H1 (cell line): ENCODE results near the gene U2AF1L4. TPM values are rescaled to one million over a fixed set of nuclear protein-coding genes. Genes with fewer than 3 reads are reported as not detected.

Source experiments
- CTCF ChIA-PET: fragments of 300-600 bp; sonication (Branson Sonifier 250); formaldehyde crosslinking; loops from one replicate; lab custom pipeline; 2021; ENCODE audit not compliant: partially characterized antibody; lab: Charles Lee
- POLR2A ChIA-PET: fragments of 300-600 bp; sonication (Branson Sonifier 250); formaldehyde crosslinking; loops from one replicate; lab custom pipeline; 2021; ENCODE audit warnings: inconsistent platforms; ENCODE audit not compliant: partially characterized antibody; lab: Charles Lee
- DNase-seq, 2 experiments: peaks; one replicate each; pipeline versions ENCODE4 v3.0.0 to v3.0.0-alpha.2; 2010 to 2022; ENCODE audit warnings: low spot score in 2 of 2, low read depth in 1 of 2, mixed read lengths in 1 of 2
- FAIRE-seq: peaks from 2 replicates; lab custom pipeline; 2011; peaks lifted over from hg19 to GRCh38; lab: Jason Lieb, UNC
- H2AFZ ChIP-seq: 2 replicates; pipeline ENCODE4 v1.8.1; 2012; ENCODE audit warnings: low read length, inconsistent platforms
- H2AK5ac ChIP-seq: 2 replicates; pipeline ENCODE4 v1.6.1; 2013; ENCODE audit warnings: low read depth, low read length
- H2BK120ac ChIP-seq: replicated peaks from 2 replicates; pipeline ENCODE3; 2013; ENCODE audit warnings: low read depth, low read length, inconsistent platforms
- H2BK12ac ChIP-seq: 2 replicates; pipeline ENCODE4 v1.6.1; 2013; ENCODE audit warnings: low read depth, low read length
- H2BK15ac ChIP-seq: 2 replicates; pipeline ENCODE4 v1.6.1; 2013; ENCODE audit warnings: low read length
- H2BK20ac ChIP-seq: 2 replicates; pipeline ENCODE4 v1.6.1; 2013; ENCODE audit warnings: low read length
- H2BK5ac ChIP-seq: 2 replicates; pipeline ENCODE4 v1.6.1; 2013; ENCODE audit warnings: low read depth, low read length
- H3K14ac ChIP-seq: 2 replicates; pipeline ENCODE4 v1.6.1; 2013; ENCODE audit warnings: inconsistent platforms; ENCODE audit not compliant: insufficient read length
- H3K18ac ChIP-seq: 2 replicates; pipeline ENCODE4 v1.6.1; 2013; ENCODE audit warnings: low read length; ENCODE audit errors: extremely low read depth
- H3K23ac ChIP-seq: 2 replicates; pipeline ENCODE4 v1.6.1; 2013; ENCODE audit warnings: inconsistent platforms; ENCODE audit not compliant: insufficient read length
- H3K23me2 ChIP-seq: 2 replicates; pipeline ENCODE4 v1.6.1; 2013; ENCODE audit warnings: low read depth, low read length
- H3K27ac ChIP-seq: 2 replicates; pipeline ENCODE4 v1.6.1; 2011; ENCODE audit warnings: low read depth, low read length, inconsistent platforms
- H3K27me3 ChIP-seq, 4 experiments: replicated peaks in 1 of 4; 1 replicate in 1 of 4; 2 replicates in 3 of 4; pipeline versions ENCODE4 v1.6.1 to v1.8.1; 2011 to 2013; ENCODE audit warnings: low read length in 3 of 4, mild to moderate bottlenecking in 3 of 4, inconsistent platforms in 2 of 4, mixed read lengths in 2 of 4, moderate library complexity in 1 of 4; ENCODE audit not compliant: control insufficient read depth in 3 of 4, insufficient read depth in 3 of 4; ENCODE audit errors: extremely low read depth in 1 of 4
- H3K36me3 ChIP-seq, 4 experiments: 2 replicates each; pipeline versions ENCODE4 v1.6.1 to v1.8.1; 2011 to 2013; ENCODE audit warnings: mild to moderate bottlenecking in 4 of 4, low read length in 3 of 4, moderate library complexity in 2 of 4, control low read depth in 1 of 4, inconsistent platforms in 1 of 4; ENCODE audit not compliant: insufficient read depth in 4 of 4, control insufficient read depth in 2 of 4
- H3K4ac ChIP-seq: replicated peaks from 2 replicates; pipeline ENCODE3; 2013; ENCODE audit warnings: low read length, low read depth, mixed read lengths, inconsistent platforms; ENCODE audit not compliant: insufficient read length
- H3K4me1 ChIP-seq, 4 experiments: replicated peaks in 1 of 4; 1 replicate in 1 of 4; 2 replicates in 3 of 4; pipeline versions ENCODE4 v1.6.1 to v1.8.1; 2011 to 2013; ENCODE audit warnings: low read length in 3 of 4, inconsistent platforms in 2 of 4, mixed read lengths in 1 of 4; ENCODE audit not compliant: insufficient read depth in 4 of 4, control insufficient read depth in 3 of 4
- H3K4me2 ChIP-seq, 2 experiments: 2 replicates each; pipeline versions ENCODE4 v1.6.1 to v1.8.1; 2011 to 2013; ENCODE audit warnings: low read depth in 2 of 2, low read length in 2 of 2, control low read depth in 1 of 2, inconsistent platforms in 1 of 2, mild to moderate bottlenecking in 1 of 2; ENCODE audit not compliant: insufficient read depth in 1 of 2
- H3K4me3 ChIP-seq, 4 experiments: fragments of 200-600, 300-600 bp in 1 of 4; sonication (generic), shearing (Covaris generic), sonication (Bioruptor Twin) in 1 of 4; 2 replicates each; pipeline versions ENCODE4 v1.5.1 to v1.8.1; 2011 to 2016; ENCODE audit warnings: low read length in 4 of 4, low read depth in 3 of 4, control low read depth in 2 of 4, inconsistent platforms in 2 of 4, mild to moderate bottlenecking in 2 of 4, mixed read lengths in 1 of 4, moderate library complexity in 1 of 4; ENCODE audit not compliant: insufficient read depth in 2 of 4; ENCODE audit errors: extremely low read depth in 1 of 4
- H3K56ac ChIP-seq: replicated peaks from 2 replicates; pipeline ENCODE3; 2013; ENCODE audit warnings: low read depth, mild to moderate bottlenecking, mixed read lengths, low read length, inconsistent platforms; ENCODE audit not compliant: insufficient read length
- H3K79me1 ChIP-seq: 2 replicates; pipeline ENCODE4 v1.6.1; 2013; ENCODE audit warnings: low read depth, low read length, control low read depth
- H3K79me2 ChIP-seq, 2 experiments: 2 replicates each; pipeline versions ENCODE4 v1.6.1 to v1.8.1; 2012 to 2013; ENCODE audit warnings: low read length in 2 of 2, mild to moderate bottlenecking in 2 of 2, inconsistent platforms in 1 of 2; ENCODE audit not compliant: insufficient read depth in 2 of 2, control insufficient read depth in 1 of 2
- H3K9ac ChIP-seq, 4 experiments: replicated peaks in 1 of 4; 1 replicate in 1 of 4; 2 replicates in 3 of 4; pipeline versions ENCODE4 v1.6.1 to v1.8.1; 2011 to 2013; ENCODE audit warnings: low read depth in 3 of 4, low read length in 3 of 4, control low read depth in 2 of 4, mild to moderate bottlenecking in 2 of 4, moderate library complexity in 2 of 4, inconsistent platforms in 1 of 4; ENCODE audit errors: extremely low read depth in 1 of 4
- H3K9me3 ChIP-seq, 2 experiments: 2 replicates each; pipeline versions ENCODE4 v1.6.1 to v1.8.1; 2012 to 2013; ENCODE audit warnings: mild to moderate bottlenecking in 2 of 2, moderate library complexity in 2 of 2, control low read depth in 1 of 2, inconsistent platforms in 1 of 2, low read depth in 1 of 2, low read length in 1 of 2, mixed read lengths in 1 of 2; ENCODE audit not compliant: insufficient read depth in 2 of 2
- H4K20me1 ChIP-seq, 2 experiments: replicated peaks in 1 of 2; 2 replicates each; pipeline versions ENCODE3 to v1.8.1; 2011 to 2013; ENCODE audit warnings: inconsistent platforms in 2 of 2, low read length in 2 of 2, mild to moderate bottlenecking in 1 of 2; ENCODE audit not compliant: insufficient read depth in 2 of 2, control insufficient read depth in 1 of 2
- H4K5ac ChIP-seq: 2 replicates; pipeline ENCODE4 v1.6.1; 2013; ENCODE audit warnings: low read length, low read depth, mixed read lengths, inconsistent platforms; ENCODE audit not compliant: insufficient read length
- H4K8ac ChIP-seq: 2 replicates; pipeline ENCODE4 v1.8.0; 2013; ENCODE audit warnings: mild to moderate bottlenecking, moderate library complexity, low read length, inconsistent platforms; ENCODE audit not compliant: insufficient read depth; ENCODE audit errors: extremely low read depth
- H4K91ac ChIP-seq: replicated peaks from 2 replicates; pipeline ENCODE3; 2013; ENCODE audit warnings: low read length, mixed read lengths, inconsistent platforms; ENCODE audit not compliant: insufficient read length
- JUN ChIP-seq: IDR thresholded peaks from 2 replicates; pipeline ENCODE4 v1.6.1; 2011; ENCODE audit warnings: low read depth, mild to moderate bottlenecking, improper control_type of control experiment, low read length
- MAX ChIP-seq: IDR thresholded peaks from 2 replicates; pipeline ENCODE4 v1.6.1; 2012; ENCODE audit warnings: inconsistent platforms
- RXRA ChIP-seq: IDR thresholded peaks from 2 replicates; pipeline ENCODE4 v1.6.1; 2011; ENCODE audit warnings: low read depth, mild to moderate bottlenecking, low read length, moderate library complexity; ENCODE audit not compliant: insufficient read depth
- SRF ChIP-seq: IDR thresholded peaks from 2 replicates; pipeline ENCODE4 v1.6.1; 2011; ENCODE audit warnings: mild to moderate bottlenecking, low read depth, low read length, moderate library complexity
- YY1 ChIP-seq: IDR thresholded peaks from 2 replicates; pipeline ENCODE4 v1.6.1; 2011; ENCODE audit warnings: low read depth, mild to moderate bottlenecking, low read length
- WGBS, 2 experiments: shearing (Covaris generic) in 1 of 2; methylation state at CpG; one replicate each; pipeline versions ENCODE4 v1.1.6 to v1.1.7; 2013 to 2015; ENCODE audit warnings: low lambda C conversion rate in 2 of 2, mixed read lengths in 2 of 2, inconsistent platforms in 1 of 2, low coverage in 1 of 2, missing lambda C conversion rate in 1 of 2; ENCODE audit not compliant: insufficient replicate concordance in 2 of 2, insufficient coverage in 1 of 2, insufficient read length in 1 of 2; ENCODE audit errors: extremely low coverage in 1 of 2, missing lambda C conversion rate in 1 of 2; 5-methylcytosine and 5-hydroxymethylcytosine counted together
- polyA plus RNA-seq, 7 experiments: library from polyadenylated mRNA; depleted of rRNA in 3 of 7; stranded (reverse) in 5 of 7; unstranded in 2 of 7; fragments of >200 nt in 5 of 7; fragments of 200-250 nt in 2 of 7; gene quantifications; 1 replicate in 5 of 7; 2 replicates in 1 of 7; 4 replicates in 1 of 7; pipeline versions ENCODE4 v1.2.1 to v1.2.3, GENCODE V29; 2011 to 2013; ENCODE audit warnings: missing spikeins in 2 of 7, mixed read lengths in 2 of 7
- total RNA-seq: library from RNA; stranded (reverse); fragmentation: NEBNext Ultra II Directional; extraction: Animal tissue kit (Norgen Biotek cat#: 25700); gene quantifications from 2 replicates; pipeline ENCODE4 v1.2.1, GENCODE V29; 2021

U2AF1L4 gene
- total and polyA plus RNA-seq, 2 of the 8 experiments (the other 6 are each of a cell fraction or from before 2014, with no cell fraction given), result 15.1 to 32.7 TPM

GRCh38 chr19:35720648-35721047 lies 24.6 kb downstream of the U2AF1L4 start:
- Histone ChIP-seq H3K23me2 (peaks cover 12% of the 10 kb centered on the region), H2AFZ (no peak overlapping the region), H3K27ac (no peak overlapping the region), H2BK12ac (no peak overlapping the region), H4K5ac (no peak overlapping the region), H3K79me2 (peaks cover 0 to 20% of the 10 kb centered on the region in 2 experiments; a peak in 2 of 4 replicates), H4K20me1 (peaks cover 7 to 9% of the 10 kb centered on the region in 2 experiments), H3K9ac (no peak overlapping the region), H3K56ac (no peak overlapping the region), H2AK5ac (no peak overlapping the region), H3K4me2 (no peak overlapping the region), H3K27me3 (no peaks in the 10 kb centered on the region), H2BK20ac (no peak overlapping the region), H3K4me1 (peaks cover 0 to 11% (median 5%) of the 10 kb centered on the region in 4 experiments; a peak in 6 of 7 replicates), H3K4ac (no peak overlapping the region), H3K18ac (no peak overlapping the region), H4K91ac (no peak overlapping the region), H3K4me3 (no peak overlapping the region), H2BK120ac (no peak overlapping the region), H3K36me3 (peaks cover 24 to 47% (median 32%) of the 10 kb centered on the region in 4 experiments), H2BK5ac (no peak overlapping the region), H4K8ac (no peak overlapping the region), H3K9me3 (no peaks in the 10 kb centered on the region), H2BK15ac (no peak overlapping the region), H3K14ac (no peak overlapping the region), H3K79me1 (peaks cover 8% of the 10 kb centered on the region), H3K23ac (no peak overlapping the region)
- ChIA-PET CTCF (interaction anchor here (1.3 to 11.8 kb wide), 2 partner anchors 18 to 26 kb away, joined by 5 to 80 read pairs; partner anchors contain the start of gene IGFLR1), POLR2A (interaction anchor here (5.0 kb wide), 1 partner anchor 17 kb away, joined by 54 read pairs; no protein-coding TSS in a partner anchor)
- FAIRE-seq, result no peak
- WGBS, 2 experiments, result 92% methylated on average over 15 of the region's 17 CpGs; no CpG with 5 or more reads in 1 of the 2 experiments
- no peak for DNase-seq
- no peak for TF ChIP-seq YY1
- no peak for TF ChIP-seq MAX
- no peak for TF ChIP-seq SRF
- TF ChIP-seq JUN, result no peak
- TF ChIP-seq RXRA, result no peak
